Neural progenitor cell (in vitro differentiated cells): ENCODE data around the gene TMEM242.

Experiments used
- EZH2 ChIP-seq: fragments of 200-600 bp; sonication (generic); IDR thresholded peaks from 2 replicates; pipeline ENCODE4 v1.6.1; 2017; ENCODE audit warnings: antibody characterized with exemption, mild to moderate bottlenecking, moderate library complexity
- TF ChIP-seq, protein P1 (sequence below): fragments of 200-600 bp; sonication (generic); IDR thresholded peaks from 2 replicates; pipeline ENCODE4 v1.5.1; 2017; ENCODE audit warnings: antibody characterized with exemption, mild to moderate bottlenecking

DNA sequence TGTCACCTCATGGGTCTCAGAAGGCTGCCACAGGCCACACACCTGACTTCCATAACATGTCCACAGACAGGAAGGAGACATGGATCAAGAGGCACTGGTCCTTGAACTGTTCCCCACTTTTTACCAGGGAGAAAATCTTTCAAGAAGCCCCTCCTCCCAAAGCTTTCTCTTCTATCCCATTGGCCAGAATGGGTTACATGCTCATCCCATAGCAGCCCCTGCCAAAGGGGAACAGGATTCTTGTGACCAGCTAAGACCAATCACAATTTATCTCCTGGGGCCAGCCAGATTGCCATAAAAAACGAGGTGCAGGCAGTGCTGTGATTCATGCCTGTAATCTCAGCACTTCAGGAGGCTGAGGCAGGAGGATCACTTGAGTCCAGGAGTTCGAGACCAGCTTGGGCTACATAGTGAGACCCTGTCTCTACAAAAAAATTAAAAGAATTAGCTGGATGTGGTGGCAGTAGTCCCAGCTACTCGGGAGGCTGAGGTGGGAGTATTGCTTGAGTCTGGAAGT, 59.4 kb downstream of the TMEM242 start:
- TF ChIP-seq, protein P1, sequence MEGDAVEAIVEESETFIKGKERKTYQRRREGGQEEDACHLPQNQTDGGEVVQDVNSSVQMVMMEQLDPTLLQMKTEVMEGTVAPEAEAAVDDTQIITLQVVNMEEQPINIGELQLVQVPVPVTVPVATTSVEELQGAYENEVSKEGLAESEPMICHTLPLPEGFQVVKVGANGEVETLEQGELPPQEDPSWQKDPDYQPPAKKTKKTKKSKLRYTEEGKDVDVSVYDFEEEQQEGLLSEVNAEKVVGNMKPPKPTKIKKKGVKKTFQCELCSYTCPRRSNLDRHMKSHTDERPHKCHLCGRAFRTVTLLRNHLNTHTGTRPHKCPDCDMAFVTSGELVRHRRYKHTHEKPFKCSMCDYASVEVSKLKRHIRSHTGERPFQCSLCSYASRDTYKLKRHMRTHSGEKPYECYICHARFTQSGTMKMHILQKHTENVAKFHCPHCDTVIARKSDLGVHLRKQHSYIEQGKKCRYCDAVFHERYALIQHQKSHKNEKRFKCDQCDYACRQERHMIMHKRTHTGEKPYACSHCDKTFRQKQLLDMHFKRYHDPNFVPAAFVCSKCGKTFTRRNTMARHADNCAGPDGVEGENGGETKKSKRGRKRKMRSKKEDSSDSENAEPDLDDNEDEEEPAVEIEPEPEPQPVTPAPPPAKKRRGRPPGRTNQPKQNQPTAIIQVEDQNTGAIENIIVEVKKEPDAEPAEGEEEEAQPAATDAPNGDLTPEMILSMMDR: no peak
- no peak for TF ChIP-seq EZH2
